HG03342 (cell line): ENCODE results near the gene TOM1L2.
"Not testable (repeated sequence)": the region's sequence is repeated elsewhere in the genome, so short reads cannot be mapped to it uniquely, and the experiment has no call there.

Source experiments
- ATAC-seq: cut with Tn5 transposase; IDR thresholded peaks from one replicate; pipeline ENCODE4 v1.9.1; 2021; ENCODE audit warnings: mild to moderate bottlenecking, moderate library complexity; ENCODE audit not compliant: unreplicated experiment

The TOM1L2 gene

GRCh38 chr17:17811381-17812210 is 160.6 kb downstream of the TOM1L2 start:
- no peak for ATAC-seq

GRCh38 chr17:17810895-17811248 is 161.3 kb downstream of the TOM1L2 start:
- no peak for ATAC-seq

- ATAC-seq: no peak
These were observed 161.9 kb downstream of the TOM1L2 start for GRCh38 chr17:17810084-17810894.

- ATAC-seq: no peak
These were observed 162.6 kb downstream of the TOM1L2 start for GRCh38 chr17:17809531-17810083.

- ATAC-seq: peak; percentile 45
These were observed 163.3 kb downstream of the TOM1L2 start for GRCh38 chr17:17808706-17809432.

GRCh38 chr17:17808200-17808599 is 164.0 kb downstream of the TOM1L2 start:
- ATAC-seq: not testable (repeated sequence)

- no peak for ATAC-seq
These were observed 164.8 kb downstream of the TOM1L2 start for GRCh38 chr17:17807440-17807839.

- no peak for ATAC-seq
These were observed 165.5 kb downstream of the TOM1L2 start for GRCh38 chr17:17806611-17807274.

GRCh38 chr17:17806035-17806434 is 166.2 kb downstream of the TOM1L2 start:
- no peak for ATAC-seq

GRCh38 chr17:17805575-17805974 is 166.6 kb downstream of the TOM1L2 start:
- no peak for ATAC-seq

- no peak for ATAC-seq
These were observed 168.2 kb downstream of the TOM1L2 start for GRCh38 chr17:17804007-17804406.

GRCh38 chr17:17801800-17802481 is 170.3 kb downstream of the TOM1L2 start:
- ATAC-seq: no peak

- no peak for ATAC-seq
These were observed 171.6 kb downstream of the TOM1L2 start for GRCh38 chr17:17800504-17801021.

GRCh38 chr17:17798573-17799255 is 173.5 kb downstream of the TOM1L2 start:
- no peak for ATAC-seq

- ATAC-seq: no peak
These were observed 174.1 kb downstream of the TOM1L2 start for GRCh38 chr17:17798010-17798556.

- no peak for ATAC-seq
These were observed 174.9 kb downstream of the TOM1L2 start for GRCh38 chr17:17797119-17797809.

GRCh38 chr17:17796787-17797061 is 175.5 kb downstream of the TOM1L2 start:
- no peak for ATAC-seq

- ATAC-seq: no peak
These were observed 176.0 kb downstream of the TOM1L2 start for GRCh38 chr17:17795946-17796786.
